BE2C (cell line): ENCODE results near the gene CBLIF.
"Not testable (repeated sequence)": the region's sequence is repeated elsewhere in the genome, so short reads cannot be mapped to it uniquely, and the experiment has no call there.

Source experiments
- DNase-seq: peaks from one replicate; pipeline ENCODE4 v3.0.0-alpha.2; 2020
- H3K27me3 ChIP-seq: fragments of 250-450 bp; sonication (Bioruptor Pico); 2 replicates; pipeline ENCODE4 v1.5.1; 2020; ENCODE audit warnings: mild to moderate bottlenecking
- H3K36me3 ChIP-seq: fragments of 250-450 bp; sonication (Bioruptor Pico); 2 replicates; pipeline ENCODE4 v1.5.1; 2020; ENCODE audit warnings: mild to moderate bottlenecking
- H3K4me1 ChIP-seq: fragments of 250-450 bp; sonication (Bioruptor Pico); 2 replicates; pipeline ENCODE4 v1.5.1; 2020
- H3K4me3 ChIP-seq: 2 replicates; pipeline ENCODE4 v1.5.1; 2011; ENCODE audit warnings: low read depth, low read length
- H3K9me3 ChIP-seq: fragments of 250-450 bp; sonication (Bioruptor Pico); 2 replicates; pipeline ENCODE4 v1.5.1; 2020
- CTCF ChIP-seq: IDR thresholded peaks from 2 replicates; pipeline ENCODE4 v1.5.1; 2012; ENCODE audit warnings: mild to moderate bottlenecking, low read depth, low read length

The CBLIF gene

GRCh38 chr11:59866397-59866796 lies 21.1 kb upstream of the CBLIF start, which contains the start of gene TCN1:
TCN1 (minus strand) TSS chr11:59866487; CDS start chr11:59866470, 17 bp downstream.
- Histone ChIP-seq H3K9me3 (no peaks in the 10 kb centered on the region), H3K4me1 (no peaks in the 10 kb centered on the region), H3K4me3 (no peak within 1 kb of the TSS), H3K27me3 (no peaks in the 10 kb centered on the region), H3K36me3 (no peaks in the 10 kb centered on the region)
- no peak for DNase-seq
- TF ChIP-seq CTCF: no peak

- no peaks in the 10 kb centered on the region for H3K27me3 ChIP-seq
- no peak for DNase-seq
- no peaks in the 10 kb centered on the region for H3K36me3 ChIP-seq
- no peak for TF ChIP-seq CTCF
- no peaks in the 10 kb centered on the region for H3K9me3 ChIP-seq
- no peak overlapping the region for H3K4me3 ChIP-seq
- H3K4me1 ChIP-seq: no peaks in the 10 kb centered on the region
Observed at GRCh38 chr11:59865031-59865430, 19.7 kb upstream of the CBLIF start.

- DNase-seq: no peak
- no peaks in the 10 kb centered on the region for H3K4me1 ChIP-seq
Observed at GRCh38 chr11:59862252-59862651, 17.0 kb upstream of the CBLIF start.

GRCh38 chr11:59859673-59860072 lies 14.4 kb upstream of the CBLIF start:
- H3K4me3 ChIP-seq: no peak overlapping the region
- H3K9me3 ChIP-seq: no peaks in the 10 kb centered on the region
- TF ChIP-seq CTCF: no peak
- no peaks in the 10 kb centered on the region for H3K4me1 ChIP-seq
- no peaks in the 10 kb centered on the region for H3K36me3 ChIP-seq
- no peak for DNase-seq
- no peaks in the 10 kb centered on the region for H3K27me3 ChIP-seq

More at GRCh38 chr11:59862252-59862651, 17.0 kb upstream of the CBLIF start:
- H3K9me3 ChIP-seq: no peaks in the 10 kb centered on the region
- no peaks in the 10 kb centered on the region for H3K36me3 ChIP-seq
- no peak for TF ChIP-seq CTCF
- H3K27me3 ChIP-seq: no peaks in the 10 kb centered on the region
- no peak overlapping the region for H3K4me3 ChIP-seq

GRCh38 chr11:59857439-59858434 lies 12.4 kb upstream of the CBLIF start:
- no peaks in the 10 kb centered on the region for H3K36me3 ChIP-seq
- no peaks in the 10 kb centered on the region for H3K27me3 ChIP-seq
- no peak for TF ChIP-seq CTCF
- H3K4me3 ChIP-seq: no peak overlapping the region
- H3K9me3 ChIP-seq: no peaks in the 10 kb centered on the region
- no peak for DNase-seq
- H3K4me1 ChIP-seq: no peaks in the 10 kb centered on the region

- no peak for TF ChIP-seq CTCF
- no peaks in the 10 kb centered on the region for H3K36me3 ChIP-seq
- H3K4me3 ChIP-seq: no peak overlapping the region
- DNase-seq: no peak
- no peaks in the 10 kb centered on the region for H3K4me1 ChIP-seq
- H3K9me3 ChIP-seq: no peaks in the 10 kb centered on the region
- no peaks in the 10 kb centered on the region for H3K27me3 ChIP-seq
Observed at GRCh38 chr11:59854871-59855270, 9.6 kb upstream of the CBLIF start.

- DNase-seq, H3K9me3 ChIP-seq: not testable (repeated sequence)
Observed at GRCh38 chr11:59851416-59851815, 6.1 kb upstream of the CBLIF start.

GRCh38 chr11:59849551-59849950 lies 4.3 kb upstream of the CBLIF start:
- H3K9me3 ChIP-seq, H3K27me3 ChIP-seq, H3K36me3 ChIP-seq, H3K4me3 ChIP-seq, H3K4me1 ChIP-seq, DNase-seq: not testable (repeated sequence)

More at GRCh38 chr11:59851416-59851815, 6.1 kb upstream of the CBLIF start:
- not testable (repeated sequence) for H3K27me3 ChIP-seq, H3K4me1 ChIP-seq, H3K36me3 ChIP-seq, H3K4me3 ChIP-seq
